Common myeloid progenitor, CD34-positive (primary cell): ENCODE data around the gene FCER2.
A peak's percentile ranks its signal among the peaks of the same experiment; 100 is the strongest.

Source experiments
- CTCF ChIA-PET: fragments of 350-600 bp; sonication (Branson Sonifier 250); formaldehyde crosslinking; loops from one replicate; lab custom pipeline; 2021; ENCODE audit warnings: antibody characterized with exemption; lab: Charles Lee
- POLR2A ChIA-PET: fragments of 350-600 bp; sonication (Branson Sonifier 250); formaldehyde crosslinking; loops from one replicate; lab custom pipeline; 2021; ENCODE audit warnings: antibody characterized with exemption; lab: Charles Lee
- DNase-seq, 3 donors: peaks; one replicate each; pipeline versions ENCODE4 v3.0.0 to v3.0.0-alpha.2; 2013
- H3K27ac ChIP-seq, 2 experiments: 1 replicate in 1 of 2; 2 replicates in 1 of 2; pipeline ENCODE4 v1.7.0; 2013; ENCODE audit warnings: inconsistent platforms in 2 of 2, low read length in 2 of 2, mild to moderate bottlenecking in 2 of 2, low read depth in 1 of 2, moderate library complexity in 1 of 2; ENCODE audit not compliant: severe bottlenecking in 2 of 2, insufficient read depth in 1 of 2, poor library complexity in 1 of 2
- H3K27me3 ChIP-seq, 5 experiments: replicated peaks in 2 of 5; 1 replicate in 3 of 5; 2 replicates in 2 of 5; pipeline versions ENCODE4 v1.6.1 to v1.7.0; 2013; ENCODE audit warnings: low read length in 4 of 5, mild to moderate bottlenecking in 2 of 5, moderate library complexity in 2 of 5, inconsistent platforms in 1 of 5; ENCODE audit not compliant: insufficient read depth in 5 of 5, control insufficient read depth in 4 of 5
- H3K36me3 ChIP-seq, 4 experiments: 1 replicate in 2 of 4; 2 replicates in 2 of 4; pipeline versions ENCODE4 v1.6.1 to v1.7.0; 2013; ENCODE audit warnings: low read length in 3 of 4, control low read depth in 1 of 4, mild to moderate bottlenecking in 1 of 4; ENCODE audit not compliant: control insufficient read depth in 4 of 4, insufficient read depth in 4 of 4
- H3K4me1 ChIP-seq, 4 experiments: 1 replicate in 3 of 4; 2 replicates in 1 of 4; pipeline versions ENCODE4 v1.6.1 to v1.7.1; 2013; ENCODE audit warnings: low read length in 3 of 4, mild to moderate bottlenecking in 3 of 4, control low read depth in 1 of 4, inconsistent platforms in 1 of 4, moderate library complexity in 1 of 4; ENCODE audit not compliant: control insufficient read depth in 4 of 4, insufficient read depth in 4 of 4; ENCODE audit errors: control extremely low read depth in 1 of 4
- H3K4me3 ChIP-seq, 7 experiments: 1 replicate in 4 of 7; 2 replicates in 3 of 7; pipeline versions ENCODE4 v1.5.1 to v1.7.0; 2013; ENCODE audit warnings: mild to moderate bottlenecking in 7 of 7, low read length in 6 of 7, moderate library complexity in 6 of 7, inconsistent platforms in 2 of 7, low read depth in 2 of 7, control low read depth in 1 of 7; ENCODE audit not compliant: insufficient read depth in 4 of 7, control insufficient read depth in 1 of 7; ENCODE audit errors: extremely low read depth in 1 of 7
- H3K9me3 ChIP-seq, 5 experiments: 1 replicate in 4 of 5; 2 replicates in 1 of 5; pipeline versions ENCODE4 v1.6.1 to v1.7.1; 2013; ENCODE audit warnings: low read length in 4 of 5, mild to moderate bottlenecking in 2 of 5, inconsistent platforms in 1 of 5, low read depth in 1 of 5, moderate library complexity in 1 of 5; ENCODE audit not compliant: control insufficient read depth in 4 of 5, insufficient read depth in 2 of 5; ENCODE audit errors: control extremely low read depth in 1 of 5
- WGBS: methylation state at CpG from one replicate; pipeline ENCODE4 v1.1.5; 2013; ENCODE audit not compliant: insufficient coverage; 5-methylcytosine and 5-hydroxymethylcytosine counted together

Gene FCER2

DNA sequence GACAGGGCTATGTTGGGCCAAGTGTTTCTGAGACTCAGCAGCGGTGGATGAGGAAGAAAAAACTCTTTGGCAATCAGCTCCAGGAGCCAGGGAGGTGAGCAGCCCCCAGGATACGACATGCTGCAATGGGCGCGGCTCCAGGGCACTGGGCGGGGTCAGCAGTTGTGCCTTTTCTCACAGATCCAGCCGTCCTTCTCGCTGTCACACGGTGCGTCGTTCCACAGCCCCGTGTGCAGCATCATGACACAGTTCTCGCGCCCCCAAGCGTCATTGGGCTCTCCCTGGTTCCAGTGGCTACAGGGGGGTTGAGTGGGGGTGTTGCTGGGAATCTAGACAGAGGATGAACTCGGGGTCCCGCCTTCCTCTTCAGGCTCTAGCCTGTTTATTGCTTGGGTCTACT, 27.3 kb upstream of the FCER2 start:
- 18% methylated on average over 13 of the region's 16 CpGs for WGBS
- POLR2A ChIA-PET: no interaction called here
- peak in 1 of 3 donors; percentile 21 for DNase-seq
- Histone ChIP-seq H3K27me3 (peaks cover 0 to 47% (median 22%) of the 10 kb centered on the region in 5 experiments), H3K9me3 (no peaks in the 10 kb centered on the region), H3K4me1 (peaks cover 0 to 21% (median 7%) of the 10 kb centered on the region in 4 experiments), H3K27ac (no peak overlapping the region), H3K4me3 (no peak overlapping the region), H3K36me3 (no peaks in the 10 kb centered on the region)
- CTCF ChIA-PET: no interaction called here

GRCh38 chr19:7725791-7726190, 23.9 kb upstream of the FCER2 start:
- ChIA-PET POLR2A (no interaction called here), CTCF (interaction anchor here (1.7 kb wide), 1 partner anchor 74 kb away, joined by 5 read pairs; no protein-coding TSS in a partner anchor)
- 100% methylated on average over 1 of the region's 2 CpGs for WGBS
- Histone ChIP-seq H3K9me3 (no peaks in the 10 kb centered on the region), H3K4me1 (peaks cover 0 to 18% (median 7%) of the 10 kb centered on the region in 4 experiments), H3K4me3 (no peak overlapping the region), H3K27ac (no peak overlapping the region), H3K36me3 (no peaks in the 10 kb centered on the region), H3K27me3 (peaks cover 0 to 36% (median 17%) of the 10 kb centered on the region in 5 experiments)
- DNase-seq: no peak

DNA sequence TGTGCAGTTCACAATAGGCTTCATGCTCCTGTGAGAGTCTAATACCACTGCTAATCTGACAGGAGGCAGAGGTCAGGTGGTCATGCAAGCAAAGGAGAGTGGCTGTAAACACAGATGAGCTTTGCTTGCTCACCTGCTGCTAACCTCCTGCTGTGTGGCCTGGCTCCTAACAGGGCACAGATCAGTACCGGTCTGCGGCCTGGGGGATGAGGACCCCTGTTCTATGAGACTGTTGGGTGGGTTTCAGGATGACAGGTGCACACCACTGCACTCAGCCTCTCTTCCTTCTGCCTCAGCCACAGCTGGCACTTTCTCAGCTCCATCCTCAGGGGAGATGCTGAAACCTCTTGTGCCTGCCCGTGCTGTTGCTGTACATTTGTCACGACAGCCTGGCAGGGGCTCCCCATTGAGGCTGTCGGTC, 20.3 kb upstream of the FCER2 start:
- H3K9me3 ChIP-seq: no peaks in the 10 kb centered on the region
- DNase-seq: no peak
- no peak overlapping the region for H3K27ac ChIP-seq
- ChIA-PET POLR2A (no interaction called here), CTCF (interaction anchor here (1.0 kb wide), 1 partner anchor 42 kb away, joined by 3 read pairs; the partner anchor contains the start of gene TRAPPC5)
- 83% methylated on average over 5 of the region's 5 CpGs for WGBS
- H3K4me3 ChIP-seq: no peak overlapping the region
- peaks cover 0 to 15% (median 4%) of the 10 kb centered on the region in 4 experiments for H3K4me1 ChIP-seq
- H3K36me3 ChIP-seq: no peaks in the 10 kb centered on the region
- peaks cover 0 to 2% (median under 1%) of the 10 kb centered on the region in 5 experiments for H3K27me3 ChIP-seq

GRCh38 chr19:7720351-7720750, 18.4 kb upstream of the FCER2 start:
- no peak overlapping the region for H3K27ac ChIP-seq
- peaks cover 0 to 5% (median 2%) of the 10 kb centered on the region in 5 experiments for H3K9me3 ChIP-seq
- DNase-seq: no peak
- 96% methylated on average over 3 of the region's 6 CpGs for WGBS
- ChIA-PET POLR2A (no interaction called here), CTCF (interaction anchor here (0.8 to 1.9 kb wide), 2 partner anchors 11 to 40 kb away, joined by 3 to 6 read pairs; partner anchors contain the start of gene TRAPPC5)
- H3K36me3 ChIP-seq: no peaks in the 10 kb centered on the region
- no peak overlapping the region for H3K4me3 ChIP-seq
- H3K27me3 ChIP-seq: peaks cover 0 to 2% (median 0%) of the 10 kb centered on the region in 5 experiments
- peaks cover 0 to 21% (median 4%) of the 10 kb centered on the region in 4 experiments for H3K4me1 ChIP-seq

GRCh38 chr19:7718668-7719067, 16.7 kb upstream of the FCER2 start:
- ChIA-PET POLR2A (no interaction called here), CTCF (interaction anchor here (1.2 to 1.9 kb wide), 2 partner anchors 38 to 66 kb away, joined by 4 to 6 read pairs; partner anchors contain the start of gene TRAPPC5)
- Histone ChIP-seq H3K9me3 (peaks cover 0 to 5% (median 2%) of the 10 kb centered on the region in 5 experiments), H3K4me3 (peak overlapping the region in 1 of 7 experiments; percentile 32), H3K27ac (no peak overlapping the region), H3K27me3 (peaks cover 0 to 2% (median 0%) of the 10 kb centered on the region in 5 experiments), H3K36me3 (no peaks in the 10 kb centered on the region), H3K4me1 (peaks cover 0 to 31% (median 6%) of the 10 kb centered on the region in 4 experiments)
- WGBS: 29% methylated on average over 6 of the region's 8 CpGs
- DNase-seq: peak in 2 of 3 donors; percentile 63 to 67

DNA sequence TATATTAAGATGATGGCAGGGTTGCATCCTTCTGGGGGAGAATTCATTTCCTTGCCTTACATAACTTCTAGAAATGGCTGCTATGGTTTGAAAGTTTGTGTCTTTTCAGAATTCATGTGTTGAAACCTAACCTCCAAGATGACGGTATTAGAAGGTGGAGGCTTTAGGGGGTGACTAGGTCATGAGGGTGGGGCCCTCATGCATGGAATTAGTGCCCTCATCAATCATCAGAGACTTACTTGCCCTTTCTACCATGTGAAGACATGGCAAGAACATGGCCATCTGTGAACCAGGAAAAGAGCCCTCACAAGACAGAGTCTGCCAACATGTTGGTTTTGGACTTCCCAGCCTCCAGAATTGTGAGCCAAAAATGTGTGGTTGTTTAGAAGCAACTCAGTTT, 14.8 kb upstream of the FCER2 start:
- WGBS: 100% methylated on average over 1 of the region's 1 CpG
- Histone ChIP-seq H3K4me3 (no peak overlapping the region), H3K9me3 (peaks cover 0 to 5% (median 2%) of the 10 kb centered on the region in 5 experiments), H3K36me3 (no peaks in the 10 kb centered on the region), H3K27me3 (no peaks in the 10 kb centered on the region), H3K4me1 (peaks cover 0 to 35% (median 6%) of the 10 kb centered on the region in 4 experiments), H3K27ac (no peak overlapping the region)
- POLR2A ChIA-PET: no interaction called here
- CTCF ChIA-PET: no interaction called here
- DNase-seq: no peak

- ChIA-PET CTCF (interaction anchor here (1.2 kb wide), 1 partner anchor 35 kb away, joined by 3 read pairs; the partner anchor contains the start of gene TRAPPC5), POLR2A (interaction anchor here (0.7 kb wide), 1 partner anchor 32 kb away, joined by 9 read pairs; the partner anchor contains the start of gene CD209)
- WGBS: no CpG with 5 or more reads among the region's 1 CpG
- Histone ChIP-seq H3K9me3 (peaks cover 0 to 5% (median 2%) of the 10 kb centered on the region in 5 experiments), H3K36me3 (no peaks in the 10 kb centered on the region), H3K4me3 (no peak overlapping the region), H3K27ac (no peak overlapping the region), H3K4me1 (peaks cover 0 to 36% (median 6%) of the 10 kb centered on the region in 4 experiments), H3K27me3 (no peaks in the 10 kb centered on the region)
- DNase-seq: no peak
Measured at GRCh38 chr19:7715671-7716070, 13.7 kb upstream of the FCER2 start.
